ENCODE data around the gene MEGF11. TPM values are rescaled to one million over a fixed set of nuclear protein-coding genes. Genes with fewer than 3 reads are reported as not detected.

MEGF11 gene
- total RNA-seq, 2 experiments from 2014 or later, result not detected

- Mint-ChIP-seq H3K27me3 (ENCODE audit: low read depth) (peaks cover 18% of the 10 kb centered on the region), H3K9me3 (ENCODE audit: insufficient read depth) (no peaks in the 10 kb centered on the region), H3K4me3 (no peak overlapping the region), H3K27ac (no peak overlapping the region), H3K4me1 (ENCODE audit: low read depth) (no peaks in the 10 kb centered on the region), H3K36me3 (ENCODE audit: low read depth) (no peaks in the 10 kb centered on the region)
- ChIA-PET CTCF (interaction anchor here (0.7 kb wide), 1 partner anchor 671 kb away, joined by 3 read pairs; no protein-coding TSS in a partner anchor), POLR2A (no interaction called here)
- ATAC-seq (no peak), DNase-seq (no peak)
Measured at GRCh38 chr15:66108483-66109265, 144.9 kb downstream of the MEGF11 start.

- Mint-ChIP-seq H3K4me3 (no peak overlapping the region), H3K9me3 (ENCODE audit: insufficient read depth) (no peaks in the 10 kb centered on the region), H3K27me3 (ENCODE audit: low read depth) (peaks cover 18% of the 10 kb centered on the region), H3K27ac (no peak overlapping the region), H3K36me3 (ENCODE audit: low read depth) (no peaks in the 10 kb centered on the region), H3K4me1 (ENCODE audit: low read depth) (no peaks in the 10 kb centered on the region)
- DNase-seq (no peak), ATAC-seq (no peak)
- POLR2A ChIA-PET, result no interaction called here
- CTCF ChIA-PET, result no interaction called here
Measured at GRCh38 chr15:66107070-66107469, 146.5 kb downstream of the MEGF11 start.

GRCh38 chr15:66105286-66106265, 148.0 kb downstream of the MEGF11 start:
- Mint-ChIP-seq H3K27ac (no peak overlapping the region), H3K4me3 (no peak overlapping the region), H3K9me3 (ENCODE audit: insufficient read depth) (no peaks in the 10 kb centered on the region), H3K36me3 (ENCODE audit: low read depth) (no peaks in the 10 kb centered on the region), H3K4me1 (ENCODE audit: low read depth) (no peaks in the 10 kb centered on the region), H3K27me3 (ENCODE audit: low read depth) (peaks cover 14% of the 10 kb centered on the region)
- ChIA-PET CTCF (no interaction called here), POLR2A (no interaction called here)
- DNase-seq, result no peak
- ATAC-seq, result no peak

- ATAC-seq (no peak), DNase-seq (no peak)
- no peak overlapping the region for H3K4me3 Mint-ChIP-seq
- H3K27ac Mint-ChIP-seq, result no peak overlapping the region
- ChIA-PET POLR2A (no interaction called here), CTCF (no interaction called here)
- no peaks in the 10 kb centered on the region for H3K9me3 Mint-ChIP-seq (ENCODE audit: insufficient read depth)
- H3K36me3 Mint-ChIP-seq (ENCODE audit: low read depth), result no peaks in the 10 kb centered on the region
- H3K4me1 Mint-ChIP-seq (ENCODE audit: low read depth), result no peaks in the 10 kb centered on the region
- H3K27me3 Mint-ChIP-seq (ENCODE audit: low read depth), result peaks cover 10% of the 10 kb centered on the region
Measured at GRCh38 chr15:66103293-66103590, 150.3 kb downstream of the MEGF11 start.

- ChIA-PET CTCF (no interaction called here), POLR2A (no interaction called here)
- no peaks in the 10 kb centered on the region for H3K36me3 Mint-ChIP-seq (ENCODE audit: low read depth)
- no peaks in the 10 kb centered on the region for H3K9me3 Mint-ChIP-seq (ENCODE audit: insufficient read depth)
- DNase-seq (no peak), ATAC-seq (no peak)
- no peak overlapping the region for H3K27ac Mint-ChIP-seq
- H3K4me1 Mint-ChIP-seq (ENCODE audit: low read depth), result no peaks in the 10 kb centered on the region
- H3K4me3 Mint-ChIP-seq, result no peak overlapping the region
- peaks cover 8% of the 10 kb centered on the region for H3K27me3 Mint-ChIP-seq (ENCODE audit: low read depth)
Measured at GRCh38 chr15:66102563-66103292, 150.8 kb downstream of the MEGF11 start.

- ATAC-seq, result no peak
- Mint-ChIP-seq H3K27ac (no peak overlapping the region), H3K27me3 (ENCODE audit: low read depth) (peaks cover 7% of the 10 kb centered on the region), H3K4me1 (ENCODE audit: low read depth) (no peaks in the 10 kb centered on the region), H3K9me3 (ENCODE audit: insufficient read depth) (no peaks in the 10 kb centered on the region), H3K4me3 (no peak overlapping the region), H3K36me3 (ENCODE audit: low read depth) (no peaks in the 10 kb centered on the region)
- ChIA-PET CTCF (no interaction called here), POLR2A (no interaction called here)
- DNase-seq, result no peak
Measured at GRCh38 chr15:66101715-66102395, 151.7 kb downstream of the MEGF11 start.

GRCh38 chr15:66100761-66101160, 152.8 kb downstream of the MEGF11 start:
- Mint-ChIP-seq H3K4me3 (no peak overlapping the region), H3K4me1 (ENCODE audit: low read depth) (no peaks in the 10 kb centered on the region), H3K27me3 (ENCODE audit: low read depth) (peaks cover 6% of the 10 kb centered on the region), H3K27ac (no peak overlapping the region), H3K9me3 (ENCODE audit: insufficient read depth) (no peaks in the 10 kb centered on the region), H3K36me3 (ENCODE audit: low read depth) (no peaks in the 10 kb centered on the region)
- no peak for ATAC-seq
- CTCF ChIA-PET, result no interaction called here
- DNase-seq, result no peak
- POLR2A ChIA-PET, result no interaction called here

GRCh38 chr15:66099950-66100671, 153.4 kb downstream of the MEGF11 start:
- no peaks in the 10 kb centered on the region for H3K36me3 Mint-ChIP-seq (ENCODE audit: low read depth)
- H3K4me1 Mint-ChIP-seq (ENCODE audit: low read depth), result no peaks in the 10 kb centered on the region
- no peak overlapping the region for H3K27ac Mint-ChIP-seq
- no peaks in the 10 kb centered on the region for H3K9me3 Mint-ChIP-seq (ENCODE audit: insufficient read depth)
- DNase-seq (no peak), ATAC-seq (no peak)
- ChIA-PET POLR2A (no interaction called here), CTCF (no interaction called here)
- H3K27me3 Mint-ChIP-seq (ENCODE audit: low read depth), result peaks cover 6% of the 10 kb centered on the region
- no peak overlapping the region for H3K4me3 Mint-ChIP-seq

GRCh38 chr15:66098022-66098363, 155.6 kb downstream of the MEGF11 start:
- H3K4me3 Mint-ChIP-seq, result no peak overlapping the region
- no peak for DNase-seq
- no peaks in the 10 kb centered on the region for H3K9me3 Mint-ChIP-seq (ENCODE audit: insufficient read depth)
- no peaks in the 10 kb centered on the region for H3K36me3 Mint-ChIP-seq (ENCODE audit: low read depth)
- H3K4me1 Mint-ChIP-seq (ENCODE audit: low read depth), result no peaks in the 10 kb centered on the region
- ChIA-PET CTCF (no interaction called here), POLR2A (no interaction called here)
- no peak for ATAC-seq
- peaks cover 6% of the 10 kb centered on the region for H3K27me3 Mint-ChIP-seq (ENCODE audit: low read depth)
- no peak overlapping the region for H3K27ac Mint-ChIP-seq

- CTCF ChIA-PET, result no interaction called here
- H3K4me3 Mint-ChIP-seq, result no peak overlapping the region
- H3K4me1 Mint-ChIP-seq (ENCODE audit: low read depth), result no peaks in the 10 kb centered on the region
- H3K36me3 Mint-ChIP-seq (ENCODE audit: low read depth), result no peaks in the 10 kb centered on the region
- DNase-seq (no peak), ATAC-seq (no peak)
- POLR2A ChIA-PET, result interaction anchor here (0.5 kb wide), 1 partner anchor 862 kb away, joined by 5 read pairs; no protein-coding TSS in a partner anchor
- H3K9me3 Mint-ChIP-seq (ENCODE audit: insufficient read depth), result no peaks in the 10 kb centered on the region
- no peak overlapping the region for H3K27ac Mint-ChIP-seq
- peaks cover 5% of the 10 kb centered on the region for H3K27me3 Mint-ChIP-seq (ENCODE audit: low read depth)
Measured at GRCh38 chr15:66097151-66098021, 156.2 kb downstream of the MEGF11 start.

GRCh38 chr15:66096688-66097058, 156.9 kb downstream of the MEGF11 start:
- DNase-seq, result no peak
- Mint-ChIP-seq H3K4me3 (no peak overlapping the region), H3K4me1 (ENCODE audit: low read depth) (no peaks in the 10 kb centered on the region), H3K9me3 (ENCODE audit: insufficient read depth) (no peaks in the 10 kb centered on the region), H3K36me3 (ENCODE audit: low read depth) (no peaks in the 10 kb centered on the region), H3K27me3 (ENCODE audit: low read depth) (peaks cover 6% of the 10 kb centered on the region), H3K27ac (no peak overlapping the region)
- ATAC-seq, result no peak
- ChIA-PET CTCF (no interaction called here), POLR2A (no interaction called here)

Data from activated CD8-positive, alpha-beta T cell treated with anti-CD3 and anti-CD28 coated beads, Interleukin-2, amount 10 ng/mL, durations not matched to agents 7 days and 5 days (primary cell).